ENCODE results near the gene CELF2.

Gene CELF2

DNA sequence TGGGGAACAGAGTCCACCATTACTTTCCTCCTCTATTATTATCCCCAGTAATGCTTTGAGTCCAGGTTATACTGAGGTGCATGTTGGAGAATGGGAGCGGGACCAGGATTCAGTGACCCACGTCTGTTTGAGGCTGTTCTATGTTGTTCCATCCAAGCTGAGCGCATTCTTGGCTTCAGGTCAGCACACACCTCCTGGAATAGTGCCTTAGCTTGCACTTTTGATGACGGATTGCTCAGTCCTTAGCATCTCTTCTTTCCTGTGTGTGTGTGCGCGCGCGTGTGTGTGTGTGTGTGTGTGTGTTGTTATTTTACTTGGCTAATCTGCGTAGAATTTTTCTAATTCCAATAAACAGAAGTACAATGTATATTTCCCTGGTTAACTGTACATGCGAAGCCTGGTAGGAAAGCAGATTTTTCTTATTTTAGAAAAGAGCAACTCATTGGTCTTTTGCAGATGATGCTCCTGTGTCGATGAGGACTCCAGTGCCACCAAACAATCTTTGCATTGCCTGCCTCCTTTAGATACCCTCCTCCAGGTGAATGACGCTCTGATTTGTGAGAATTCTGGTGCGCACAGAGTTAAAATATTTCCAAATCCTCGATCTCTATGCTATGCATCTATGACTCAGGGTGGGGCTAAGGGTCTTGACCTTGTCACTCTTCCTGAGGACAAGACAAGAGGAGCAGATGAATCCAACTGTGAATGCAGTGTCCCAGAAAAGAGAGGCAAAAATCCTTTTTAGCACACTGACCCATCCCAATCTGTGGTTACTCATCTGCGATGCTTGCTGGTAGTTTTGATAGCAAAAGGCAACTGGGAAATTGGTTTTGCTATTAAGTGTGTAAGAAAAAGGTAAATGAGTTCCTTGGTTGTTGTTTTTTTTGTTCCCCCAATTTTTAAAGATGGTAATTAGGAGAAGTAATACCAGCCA is 13.3 kb upstream of the CELF2 start:
- Histone ChIP-seq H3K27me3 (ENCODE audit: insufficient read depth, low read length) (no peaks in the 10 kb centered on the region), H3K9me3 (ENCODE audit: insufficient read depth, low read depth, low read length) (no peaks in the 10 kb centered on the region), H3K36me3 (ENCODE audit: insufficient read depth, low read length) (no peaks in the 10 kb centered on the region), H3K9ac (ENCODE audit: low read depth, low read length) (no peak overlapping the region), H3K4me1 (ENCODE audit: insufficient read depth, low read length) (0 out of 2 replicates have a peak, but pooled peaks cover 9% of the 10 kb centered on the region), H3K4me3 (ENCODE audit: low read length) (no peak overlapping the region), H3K27ac (ENCODE audit: low read depth, low read length) (no peak overlapping the region)
- 93% methylated on average over 10 of the region's 15 CpGs for WGBS

- no peaks in the 10 kb centered on the region for H3K27me3 ChIP-seq (ENCODE audit: insufficient read depth, low read length)
- H3K4me1 ChIP-seq (ENCODE audit: insufficient read depth, low read length): 0 out of 2 replicates have a peak, but pooled peaks cover 9% of the 10 kb centered on the region
- no peaks in the 10 kb centered on the region for H3K9me3 ChIP-seq (ENCODE audit: insufficient read depth, low read depth, low read length)
- WGBS: 93% methylated on average over 9 of the region's 9 CpGs
- H3K36me3 ChIP-seq (ENCODE audit: insufficient read depth, low read length): no peaks in the 10 kb centered on the region
- no peak overlapping the region for H3K4me3 ChIP-seq (ENCODE audit: low read length)
- H3K9ac ChIP-seq (ENCODE audit: low read depth, low read length): no peak overlapping the region
- H3K27ac ChIP-seq (ENCODE audit: low read depth, low read length): no peak overlapping the region
These were observed 11.8 kb upstream of the CELF2 start for GRCh38 chr10:11005725-11006427.

DNA sequence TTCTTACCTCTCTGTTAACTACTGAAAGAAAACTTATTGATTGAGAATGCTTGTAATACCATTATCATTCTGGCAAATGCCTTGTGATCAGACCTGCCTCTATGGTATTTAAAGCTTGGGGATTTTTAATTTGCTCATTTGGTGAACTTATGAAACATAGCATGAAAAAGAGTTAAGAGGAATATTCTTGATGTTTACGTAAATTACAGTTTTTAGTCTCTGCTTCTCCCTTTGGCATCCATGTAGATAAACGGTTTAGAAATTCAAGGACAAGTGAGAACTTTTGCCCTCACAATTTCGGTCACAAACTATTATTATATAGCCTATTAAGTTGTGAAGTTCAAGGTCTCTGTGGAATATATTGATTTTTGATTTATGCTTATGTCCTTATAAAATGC is 11.2 kb upstream of the CELF2 start:
- Histone ChIP-seq H3K27me3 (ENCODE audit: insufficient read depth, low read length) (no peaks in the 10 kb centered on the region), H3K4me1 (ENCODE audit: insufficient read depth, low read length) (0 out of 2 replicates have a peak, but pooled peaks cover 9% of the 10 kb centered on the region), H3K27ac (ENCODE audit: low read depth, low read length) (no peak overlapping the region), H3K4me3 (ENCODE audit: low read length) (no peak overlapping the region), H3K36me3 (ENCODE audit: insufficient read depth, low read length) (no peaks in the 10 kb centered on the region), H3K9me3 (ENCODE audit: insufficient read depth, low read depth, low read length) (no peaks in the 10 kb centered on the region), H3K9ac (ENCODE audit: low read depth, low read length) (no peak overlapping the region)
- WGBS: 91% methylated on average over 2 of the region's 3 CpGs

- Histone ChIP-seq H3K36me3 (ENCODE audit: insufficient read depth, low read length) (no peaks in the 10 kb centered on the region), H3K9ac (ENCODE audit: low read depth, low read length) (no peak overlapping the region), H3K27me3 (ENCODE audit: insufficient read depth, low read length) (no peaks in the 10 kb centered on the region), H3K4me1 (ENCODE audit: insufficient read depth, low read length) (peaks cover 15% of the 10 kb centered on the region; the same call in 1 of the 2 replicates), H3K9me3 (ENCODE audit: insufficient read depth, low read depth, low read length) (no peaks in the 10 kb centered on the region), H3K27ac (ENCODE audit: low read depth, low read length) (no peak overlapping the region), H3K4me3 (ENCODE audit: low read length) (no peak overlapping the region)
- WGBS: 94% methylated on average over 16 of the region's 16 CpGs
These were observed 10.1 kb upstream of the CELF2 start for GRCh38 chr10:11007476-11008020.

DNA sequence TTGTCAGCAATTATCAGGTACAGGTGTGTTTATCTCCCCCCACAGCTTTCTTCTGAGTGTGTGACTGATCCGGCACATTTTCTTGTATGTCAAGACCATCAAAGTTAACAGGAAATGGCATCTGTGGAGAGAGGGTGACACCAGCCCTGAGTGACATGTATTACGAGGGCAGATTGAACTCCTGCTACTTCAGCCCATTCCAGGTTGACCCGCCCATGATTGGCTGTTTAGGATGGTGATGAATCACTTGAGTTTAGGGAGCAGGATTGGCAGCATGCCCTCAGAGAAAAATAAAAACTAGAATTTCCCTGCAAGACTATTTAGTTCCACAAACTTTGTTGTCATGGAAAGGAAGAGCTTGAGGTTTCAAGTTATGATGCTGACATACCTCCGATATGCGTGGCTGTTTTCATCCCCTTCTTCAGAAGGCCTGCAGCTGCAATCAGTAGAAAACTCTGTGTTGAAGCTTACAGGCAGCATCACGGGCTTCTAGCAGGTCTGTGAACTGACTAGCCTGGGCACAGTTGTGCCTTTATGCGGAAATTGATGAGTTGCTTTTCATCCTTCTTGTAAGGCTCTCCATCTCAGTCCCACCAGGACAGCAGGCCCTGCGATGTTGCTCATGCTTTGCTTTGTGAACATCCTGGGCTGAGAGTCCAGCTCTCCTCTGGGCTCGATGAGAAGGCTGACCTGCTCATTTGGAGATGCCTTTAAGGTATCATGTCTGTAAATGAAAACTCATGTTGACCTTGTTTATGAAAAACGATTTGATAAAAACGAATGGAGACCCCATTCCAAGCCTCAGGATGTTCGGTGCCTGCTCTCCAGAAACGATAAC is 8.0 kb upstream of the CELF2 start:
- Histone ChIP-seq H3K4me3 (ENCODE audit: low read length) (no peak overlapping the region), H3K4me1 (ENCODE audit: insufficient read depth, low read length) (peaks cover 24% of the 10 kb centered on the region; the same call in 1 of the 2 replicates), H3K9ac (ENCODE audit: low read depth, low read length) (no peak overlapping the region), H3K36me3 (ENCODE audit: insufficient read depth, low read length) (no peaks in the 10 kb centered on the region), H3K27me3 (ENCODE audit: insufficient read depth, low read length) (no peaks in the 10 kb centered on the region), H3K9me3 (ENCODE audit: insufficient read depth, low read depth, low read length) (no peaks in the 10 kb centered on the region), H3K27ac (ENCODE audit: low read depth, low read length) (no peak overlapping the region)
- 95% methylated on average over 13 of the region's 13 CpGs for WGBS

DNA sequence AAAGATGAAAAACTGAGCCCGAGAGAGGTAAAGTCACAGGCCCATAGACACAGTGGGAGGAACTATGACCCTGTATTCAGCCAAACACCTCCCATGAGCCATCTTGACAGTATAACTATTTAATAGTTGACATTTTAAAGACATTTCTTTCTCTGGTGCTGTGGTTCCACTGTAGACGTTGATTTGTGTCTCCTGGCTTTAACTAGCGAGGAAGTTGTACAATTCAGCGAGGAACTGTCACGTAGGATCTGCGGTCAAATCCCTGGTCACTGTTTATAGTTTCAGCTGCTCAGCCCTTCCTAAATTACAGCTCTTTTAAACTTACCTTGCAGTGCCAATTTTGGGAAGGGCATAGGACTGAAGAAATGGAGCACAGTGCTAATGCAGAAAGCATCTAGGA is 7.1 kb upstream of the CELF2 start:
- Histone ChIP-seq H3K4me1 (ENCODE audit: insufficient read depth, low read length) (peaks cover 27% of the 10 kb centered on the region), H3K4me3 (ENCODE audit: low read length) (no peak overlapping the region), H3K9ac (ENCODE audit: low read depth, low read length) (no peak overlapping the region), H3K36me3 (ENCODE audit: insufficient read depth, low read length) (no peaks in the 10 kb centered on the region), H3K27me3 (ENCODE audit: insufficient read depth, low read length) (0 out of 2 replicates have a peak, but pooled peaks cover under 1% of the 10 kb centered on the region), H3K27ac (ENCODE audit: low read depth, low read length) (no peak overlapping the region), H3K9me3 (ENCODE audit: insufficient read depth, low read depth, low read length) (no peaks in the 10 kb centered on the region)
- WGBS: 96% methylated on average over 5 of the region's 6 CpGs

DNA sequence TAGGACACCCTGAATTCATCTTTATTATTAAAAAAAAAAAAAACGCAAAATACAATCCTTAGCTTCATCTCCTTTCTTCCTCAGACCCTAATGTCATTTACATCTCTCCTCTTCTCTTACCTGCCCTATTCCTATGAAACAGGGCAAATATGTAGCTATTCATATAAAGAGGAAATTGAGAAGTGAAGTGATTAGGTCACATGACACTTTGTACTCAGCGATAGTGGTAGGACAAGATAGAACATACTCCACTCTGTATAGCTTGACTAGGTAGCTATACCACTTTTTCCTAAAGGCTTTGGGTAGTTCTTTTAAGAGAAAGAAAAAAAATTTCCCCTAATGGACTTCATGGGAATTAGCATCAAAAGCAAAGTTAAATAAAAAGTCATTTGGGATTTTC is 6.2 kb upstream of the CELF2 start:
- Histone ChIP-seq H3K36me3 (ENCODE audit: insufficient read depth, low read length) (no peaks in the 10 kb centered on the region), H3K9me3 (ENCODE audit: insufficient read depth, low read depth, low read length) (no peaks in the 10 kb centered on the region), H3K4me1 (ENCODE audit: insufficient read depth, low read length) (peaks cover 28% of the 10 kb centered on the region), H3K27me3 (ENCODE audit: insufficient read depth, low read length) (peaks cover 9% of the 10 kb centered on the region), H3K4me3 (ENCODE audit: low read length) (no peak overlapping the region), H3K27ac (ENCODE audit: low read depth, low read length) (no peak overlapping the region), H3K9ac (ENCODE audit: low read depth, low read length) (no peak overlapping the region)
- no CpG with 5 or more reads among the region's 2 CpGs for WGBS

DNA sequence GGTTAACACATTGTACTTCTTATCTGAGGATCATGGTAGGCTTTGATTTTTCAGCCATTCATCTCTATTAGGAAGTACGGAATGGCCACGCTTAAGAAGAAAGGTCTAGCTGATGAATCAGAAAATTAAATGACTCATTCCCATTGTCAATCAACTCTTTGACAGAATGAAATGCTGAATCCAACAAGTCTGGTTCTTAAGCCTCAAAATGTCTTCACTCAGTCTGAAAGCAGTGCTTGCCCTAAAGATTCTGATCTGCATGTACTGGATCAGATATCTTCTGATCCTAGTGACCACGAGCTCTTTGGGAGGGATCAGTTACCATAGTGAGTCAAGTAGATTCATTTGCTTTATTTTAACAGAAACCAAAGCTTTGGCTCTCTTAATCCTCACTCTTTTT is 5.7 kb upstream of the CELF2 start:
- WGBS: 92% methylated on average over 3 of the region's 3 CpGs
- H3K27me3 ChIP-seq (ENCODE audit: insufficient read depth, low read length): peaks cover 14% of the 10 kb centered on the region
- no peak overlapping the region for H3K9ac ChIP-seq (ENCODE audit: low read depth, low read length)
- H3K27ac ChIP-seq (ENCODE audit: low read depth, low read length): no peak overlapping the region
- no peaks in the 10 kb centered on the region for H3K9me3 ChIP-seq (ENCODE audit: insufficient read depth, low read depth, low read length)
- peaks cover 34% of the 10 kb centered on the region for H3K4me1 ChIP-seq (ENCODE audit: insufficient read depth, low read length)
- H3K4me3 ChIP-seq (ENCODE audit: low read length): no peak overlapping the region
- H3K36me3 ChIP-seq (ENCODE audit: insufficient read depth, low read length): no peaks in the 10 kb centered on the region

- Histone ChIP-seq H3K9ac (ENCODE audit: low read depth, low read length) (no peak overlapping the region), H3K36me3 (ENCODE audit: insufficient read depth, low read length) (no peaks in the 10 kb centered on the region), H3K4me1 (ENCODE audit: insufficient read depth, low read length) (peaks cover 36% of the 10 kb centered on the region), H3K9me3 (ENCODE audit: insufficient read depth, low read depth, low read length) (no peaks in the 10 kb centered on the region), H3K27me3 (ENCODE audit: insufficient read depth, low read length) (peaks cover 18% of the 10 kb centered on the region), H3K27ac (ENCODE audit: low read depth, low read length) (no peak overlapping the region), H3K4me3 (ENCODE audit: low read length) (no peak overlapping the region)
- 90% methylated on average over 15 of the region's 15 CpGs for WGBS
These were observed 5.0 kb upstream of the CELF2 start for GRCh38 chr10:11012421-11013295.

DNA sequence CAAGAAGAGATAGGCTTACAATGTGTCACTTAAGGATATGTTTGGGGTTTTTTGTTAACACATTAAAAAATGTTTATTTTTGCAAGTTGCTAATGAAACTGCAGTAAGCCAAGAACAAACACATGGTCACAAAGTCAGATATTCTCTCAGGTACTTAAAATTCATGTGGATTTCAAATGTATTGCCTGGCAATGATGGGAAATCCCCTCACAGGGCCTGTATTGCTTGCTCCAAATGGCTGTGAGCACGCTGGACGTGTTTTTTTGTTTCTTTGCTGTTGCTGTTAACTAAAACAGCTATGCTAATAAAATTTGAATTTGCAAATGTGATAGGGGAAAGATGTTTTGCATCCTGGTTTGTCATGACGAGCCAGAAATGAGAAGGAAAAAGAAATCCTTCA is 3.8 kb upstream of the CELF2 start:
- Histone ChIP-seq H3K9ac (ENCODE audit: low read depth, low read length) (no peak overlapping the region), H3K36me3 (ENCODE audit: insufficient read depth, low read length) (no peaks in the 10 kb centered on the region), H3K27me3 (ENCODE audit: insufficient read depth, low read length) (peaks cover 21% of the 10 kb centered on the region), H3K4me1 (ENCODE audit: insufficient read depth, low read length) (peaks cover 36% of the 10 kb centered on the region), H3K27ac (ENCODE audit: low read depth, low read length) (no peak overlapping the region), H3K9me3 (ENCODE audit: insufficient read depth, low read depth, low read length) (no peaks in the 10 kb centered on the region), H3K4me3 (ENCODE audit: low read length) (no peak overlapping the region)
- 85% methylated on average over 3 of the region's 3 CpGs for WGBS

Measured in HUES64 (cell line).